Measurements from ENCODE around the gene ARID4B.
"Not testable (repeated sequence)": the region's sequence is repeated elsewhere in the genome, so short reads cannot be mapped to it uniquely, and the experiment has no call there.

Gene ARID4B

GRCh38 chr1:235266967-235267366 is 61.0 kb downstream of the ARID4B start:
- no peak for DNase-seq

GRCh38 chr1:235266325-235266724 is 61.7 kb downstream of the ARID4B start:
- no peak for DNase-seq

GRCh38 chr1:235265900-235266299 is 62.1 kb downstream of the ARID4B start:
- no peak for DNase-seq

GRCh38 chr1:235264327-235264726 is 63.7 kb downstream of the ARID4B start:
- no peak for DNase-seq

GRCh38 chr1:235262539-235262938 is 65.4 kb downstream of the ARID4B start:
- no peak for DNase-seq

GRCh38 chr1:235261243-235261642 is 66.7 kb downstream of the ARID4B start:
- DNase-seq = no peak

GRCh38 chr1:235259133-235259778 is 68.7 kb downstream of the ARID4B start:
- DNase-seq = no peak

- not testable (repeated sequence) for DNase-seq
These were observed 69.9 kb downstream of the ARID4B start for GRCh38 chr1:235258068-235258467.

- DNase-seq = no peak
These were observed 73.3 kb downstream of the ARID4B start for GRCh38 chr1:235254721-235255120.

- peak; percentile 50 for DNase-seq
These were observed 74.6 kb downstream of the ARID4B start for GRCh38 chr1:235253219-235253962.

- DNase-seq = no peak
These were observed 77.5 kb downstream of the ARID4B start for GRCh38 chr1:235250430-235250829.

- DNase-seq = no peak
These were observed 81.7 kb downstream of the ARID4B start for GRCh38 chr1:235246022-235246948.

- DNase-seq = no peak
These were observed 82.9 kb downstream of the ARID4B start for GRCh38 chr1:235244974-235245592.

GRCh38 chr1:235240960-235241359 is 87.0 kb downstream of the ARID4B start:
- no peak for DNase-seq

GRCh38 chr1:235239851-235240250 is 88.1 kb downstream of the ARID4B start:
- no peak for DNase-seq

- DNase-seq = no peak
These were observed 89.4 kb downstream of the ARID4B start for GRCh38 chr1:235238558-235238957.

GRCh38 chr1:235236128-235236527 is 91.9 kb downstream of the ARID4B start:
- DNase-seq = no peak

GRCh38 chr1:235229868-235230267 is 98.1 kb downstream of the ARID4B start:
- DNase-seq = no peak

GRCh38 chr1:235227414-235227813 is 100.6 kb downstream of the ARID4B start:
- no peak for DNase-seq

GRCh38 chr1:235226933-235227332 is 101.0 kb downstream of the ARID4B start:
- DNase-seq = no peak

- DNase-seq = no peak
These were observed 102.7 kb downstream of the ARID4B start for GRCh38 chr1:235225299-235225698.

GRCh38 chr1:235221653-235222375 is 106.2 kb downstream of the ARID4B start:
- DNase-seq = no peak
